Measurements from ENCODE around the gene GPR107. TPM values are rescaled to one million over a fixed set of nuclear protein-coding genes. Genes with fewer than 3 reads are reported as not detected.
"Not testable (repeated sequence)": the region's sequence is repeated elsewhere in the genome, so short reads cannot be mapped to it uniquely, and the experiment has no call there.

The GPR107 gene
- total RNA-seq, 1 experiment from 2014 or later = 77.4 TPM

- no peaks in the 10 kb centered on the region for H3K4me1 ChIP-seq (replicated peaks; ENCODE audit: insufficient read depth)
- no TSS peak for BruUV-seq (replicated peaks)
These were observed 45.2 kb upstream of the GPR107 start for GRCh38 chr9:130008538-130008937.

GRCh38 chr9:130009546-130009945, 44.2 kb upstream of the GPR107 start:
- H3K4me3 ChIP-seq; H3K36me3 ChIP-seq (ENCODE audit: low read depth); intact Hi-C loops (cut with micrococcal nuclease; ENCODE audit: unreplicated experiment); H4K20me1 ChIP-seq (ENCODE audit: insufficient read depth); H3K9me2 ChIP-seq (ENCODE audit: insufficient read depth); H3K27me3 ChIP-seq (ENCODE audit: insufficient read depth, low read depth); POLR2A ChIA-PET (ENCODE audit: unreplicated experiment); CTCF ChIA-PET; H3K27ac ChIP-seq; H3K79me2 ChIP-seq (ENCODE audit: low read depth); H3K4me2 ChIP-seq; H3K9me3 ChIP-seq (ENCODE audit: insufficient read depth, low read depth); BruUV-seq (replicated peaks); H2AFZ ChIP-seq; H3F3A ChIP-seq (ENCODE audit: insufficient read depth, low read depth); H3K4me1 ChIP-seq (replicated peaks; ENCODE audit: insufficient read depth); DNase-seq: not testable (repeated sequence)

More at GRCh38 chr9:130008538-130008937, 45.2 kb upstream of the GPR107 start:
- Histone ChIP-seq H3K36me3 (ENCODE audit: low read depth) (no peaks in the 10 kb centered on the region), H3F3A (ENCODE audit: insufficient read depth, low read depth) (no peaks in the 10 kb centered on the region; the same call in 1 of the 2 replicates), H3K79me2 (ENCODE audit: low read depth) (peaks cover 12% of the 10 kb centered on the region; the same call in 1 of the 2 replicates), H3K9me2 (ENCODE audit: insufficient read depth) (no peaks in the 10 kb centered on the region), H3K4me3 (no peak overlapping the region), H3K9me3 (ENCODE audit: insufficient read depth, low read depth) (no peaks in the 10 kb centered on the region), H4K20me1 (ENCODE audit: insufficient read depth) (no peaks in the 10 kb centered on the region), H3K27ac (no peak overlapping the region), H2AFZ (no peak overlapping the region), H3K4me2 (no peak overlapping the region), H3K27me3 (ENCODE audit: insufficient read depth, low read depth) (no peaks in the 10 kb centered on the region)
- TF ChIP-seq EZH2 (IDR thresholded peaks at IDR 0.05; ENCODE audit: low read depth) (no peak), CTCF (conservative IDR thresholded peaks at IDR 0.05) (no peak)
- ChIA-PET POLR2A (ENCODE audit: unreplicated experiment) (no interaction called here), CTCF (no interaction called here)
- DNase-seq = no peak
- intact Hi-C loops (cut with micrococcal nuclease; ENCODE audit: unreplicated experiment) = no loop called here

GRCh38 chr9:130010151-130010988, 43.3 kb upstream of the GPR107 start:
- DNase-seq = no peak
- TF ChIP-seq EZH2 (IDR thresholded peaks at IDR 0.05; ENCODE audit: low read depth) (no peak), CTCF (conservative IDR thresholded peaks at IDR 0.05) (no peak)
- ChIA-PET POLR2A (ENCODE audit: unreplicated experiment) (interaction anchor here (0.6 kb wide), 1 partner anchor 52 kb away, joined by 14 read pairs; no protein-coding TSS in a partner anchor), CTCF (no interaction called here)
- no peak overlapping the region for H2AFZ ChIP-seq
- no peaks in the 10 kb centered on the region for H3K4me1 ChIP-seq (replicated peaks; ENCODE audit: insufficient read depth)
- H3K27ac ChIP-seq = no peak overlapping the region
- no peaks in the 10 kb centered on the region; the same call in 1 of the 2 replicates for H4K20me1 ChIP-seq (ENCODE audit: insufficient read depth)
- H3K4me2 ChIP-seq = no peak overlapping the region
- no peaks in the 10 kb centered on the region for H3K27me3 ChIP-seq (ENCODE audit: insufficient read depth, low read depth)
- H3K4me3 ChIP-seq = no peak overlapping the region
- no peaks in the 10 kb centered on the region for H3K9me3 ChIP-seq (ENCODE audit: insufficient read depth, low read depth)
- H3K9me2 ChIP-seq (ENCODE audit: insufficient read depth) = no peaks in the 10 kb centered on the region
- H3K36me3 ChIP-seq (ENCODE audit: low read depth) = no peaks in the 10 kb centered on the region
- intact Hi-C loops (cut with micrococcal nuclease; ENCODE audit: unreplicated experiment) = no loop called here
- BruUV-seq (replicated peaks) = no TSS peak
- H3F3A ChIP-seq (ENCODE audit: insufficient read depth, low read depth) = no peaks in the 10 kb centered on the region; the same call in 1 of the 2 replicates
- peaks cover 9% of the 10 kb centered on the region; the same call in 1 of the 2 replicates for H3K79me2 ChIP-seq (ENCODE audit: low read depth)

All from PC-9 (cell line).